ENCODE data around the gene PRAC1.

DNA sequence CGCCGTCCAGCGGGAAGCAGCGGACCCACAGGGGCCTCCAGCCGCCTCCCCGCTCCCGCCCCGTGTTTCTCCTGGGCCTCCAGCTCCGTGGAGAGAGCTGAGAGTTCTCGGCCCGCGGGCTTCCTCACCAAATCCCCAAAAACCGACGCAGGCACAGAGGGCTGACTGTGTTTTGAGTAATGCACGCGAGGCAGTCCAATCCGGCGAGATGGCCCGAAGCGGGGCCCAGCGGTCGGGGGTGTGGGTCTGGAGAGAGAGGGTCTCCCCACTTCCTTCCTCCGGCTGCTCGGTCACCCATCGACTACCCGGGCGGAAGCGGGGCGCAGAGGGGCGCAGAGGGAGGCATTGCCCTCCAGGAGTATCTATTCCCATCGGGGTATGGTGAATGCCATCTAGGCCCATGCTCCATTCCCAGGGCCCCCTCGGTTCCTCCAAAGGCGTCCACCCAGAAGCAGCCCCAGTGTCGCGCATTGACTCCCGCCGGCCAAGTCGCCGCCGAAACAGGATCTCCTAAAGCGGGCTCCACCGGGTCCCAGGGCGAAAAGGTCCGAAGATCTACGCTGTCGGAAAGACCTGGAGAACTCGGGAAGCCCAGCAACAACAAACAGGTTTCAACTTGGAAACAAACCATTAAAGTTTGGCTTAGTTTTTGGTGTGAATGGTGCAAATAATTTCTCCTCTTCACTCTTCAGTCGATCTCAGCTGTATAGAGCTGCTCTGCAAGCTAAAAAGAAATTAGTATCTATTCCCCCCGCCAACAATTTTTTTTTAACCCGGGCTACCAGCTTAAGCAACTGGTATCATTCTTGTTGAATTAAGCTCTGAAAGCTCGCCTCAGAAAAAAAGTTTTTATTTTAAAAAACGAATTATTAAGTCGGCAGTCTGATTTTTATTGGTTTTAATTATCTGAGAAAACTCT is 25.4 kb upstream of the PRAC1 start:
- TF ChIP-seq TAF1 (IDR thresholded peaks at IDR 0.05; ENCODE audit: low read depth, low read length) (no peak), POLR2AphosphoS5 (IDR thresholded peaks at IDR 0.05; ENCODE audit: low read depth, low read length) (no peak), POLR2A (IDR thresholded peaks at IDR 0.05; ENCODE audit: low read depth, low read length) (no peak)

All from GM12891 (cell line).